ENCODE data around the gene DNAJB4. TPM values are rescaled to one million over a fixed set of nuclear protein-coding genes. Genes with fewer than 3 reads are reported as not detected.

The DNAJB4 gene
- total and polyA plus RNA-seq, 2 experiments from 2014 or later: 12.4 to 12.9 TPM

GRCh38 chr1:78015148-78015547 lies 10.4 kb downstream of the DNAJB4 start (continued):
- TF ChIP-seq ZNF462 (CRISPR knock-in tag; IDR thresholded peaks at IDR 0.05): no peak

- Mint-ChIP-seq H3K27me3 (ENCODE audit: insufficient read depth, low read depth, poor library complexity) (no peaks in the 10 kb centered on the region), H3K4me1 (no peaks in the 10 kb centered on the region), H3K4me3 (no peak overlapping the region), H3K36me3 (ENCODE audit: low read depth) (no peaks in the 10 kb centered on the region), H3K27ac (no peak overlapping the region), H3K9me3 (peaks cover 3% of the 10 kb centered on the region; the same call in 1 of the 3 replicates)
- Histone ChIP-seq H3K27ac (ENCODE audit: low read depth) (no peak overlapping the region), H3K36me3 (ENCODE audit: insufficient read depth) (no peaks in the 10 kb centered on the region), H3K9me2 (ENCODE audit: insufficient read depth) (no peaks in the 10 kb centered on the region), H2AFZ (no peak overlapping the region), H3K4me2 (no peak overlapping the region), H4K20me1 (replicated peaks; ENCODE audit: insufficient read depth) (no peaks in the 10 kb centered on the region; the same call in 1 of the 2 replicates), H3K79me2 (replicated peaks; ENCODE audit: insufficient read depth) (no peaks in the 10 kb centered on the region), H3K4me1 (ENCODE audit: insufficient read depth) (no peaks in the 10 kb centered on the region), H3F3A (replicated peaks; ENCODE audit: low read depth) (no peaks in the 10 kb centered on the region), H3K4me3 (no peak overlapping the region), H3K27me3 (ENCODE audit: insufficient read depth) (no peaks in the 10 kb centered on the region)
- no peak for DNase-seq (ENCODE audit: low spot score)
- ATAC-seq: no peak
- TF ChIP-seq CTCF (conservative IDR thresholded peaks at IDR 0.05; ENCODE audit: low read depth in 2 of 2): no peak
- TF ChIP-seq ZNF114 (CRISPR knock-in tag; IDR thresholded peaks at IDR 0.05): no peak
- no peak for TF ChIP-seq EZH2 (IDR thresholded peaks at IDR 0.05; ENCODE audit: low read depth, unreplicated experiment)
- no peak for TF ChIP-seq STAT1 (IDR thresholded peaks at IDR 0.05; ENCODE audit: unreplicated experiment)
- no peak for TF ChIP-seq EZH2phosphoT487 (IDR thresholded peaks at IDR 0.05; ENCODE audit: unreplicated experiment)
- no peak for TF ChIP-seq ZNF462 (CRISPR knock-in tag; IDR thresholded peaks at IDR 0.05)
- TF ChIP-seq POLR2AphosphoS5 (IDR thresholded peaks at IDR 0.05; ENCODE audit: low read depth): no peak
These were observed 14.3 kb downstream of the DNAJB4 start for GRCh38 chr1:78019024-78019423.

Measured in GM23338 (cell line).